ENCODE measurements around the gene ZFHX3. TPM values are rescaled to one million over a fixed set of nuclear protein-coding genes. Genes with fewer than 3 reads are reported as not detected.

ZFHX3 gene
- total RNA-seq, 6 experiments from 2014 or later, result 7.1 to 9.4 (median 7.7) TPM

DNA sequence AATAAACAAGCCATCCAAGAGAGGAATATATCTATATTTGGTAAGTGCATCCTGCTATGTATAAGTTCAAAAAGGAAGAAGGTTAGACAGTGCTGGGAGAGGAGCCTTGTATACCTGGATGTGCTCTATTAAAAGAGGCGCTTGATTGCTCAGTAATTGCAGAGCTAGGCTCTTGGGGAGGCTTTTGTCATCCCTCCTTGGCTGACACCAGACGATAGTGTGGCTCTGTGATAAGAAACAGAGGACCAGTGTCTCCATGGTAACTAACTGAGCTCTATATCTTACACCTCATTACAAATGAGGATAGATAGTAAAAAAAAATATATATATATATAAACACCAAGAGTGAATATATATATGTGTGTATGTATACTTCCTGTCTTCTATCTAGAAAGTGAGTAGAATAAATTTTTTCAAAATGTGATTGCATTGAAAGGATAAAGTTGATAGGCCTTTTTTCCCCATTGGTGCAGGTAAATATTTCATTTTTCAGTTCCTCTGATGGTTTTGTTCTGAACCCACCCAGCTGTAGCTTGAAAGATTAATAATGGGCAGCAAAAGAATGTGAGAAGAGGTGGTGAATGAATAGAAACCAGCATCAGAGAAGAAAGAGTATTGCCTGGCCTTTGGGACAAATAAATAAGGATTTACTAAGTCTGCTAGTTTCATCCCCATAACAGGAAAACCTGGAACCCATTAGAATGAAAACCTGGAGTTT is 303.7 kb downstream of the ZFHX3 start:
- no peaks in the 10 kb centered on the region for H3K4me1 ChIP-seq
- intact Hi-C loops (cut with DNase I), result no loop called here
- H3K27me3 ChIP-seq, result no peaks in the 10 kb centered on the region
- H3K27ac ChIP-seq, result no peak overlapping the region
- TF ChIP-seq POLR2A (IDR thresholded peaks at IDR 0.05) (no peak), CTCF (IDR thresholded peaks at IDR 0.05) (no peak)
- 83% methylated on average over 2 of the region's 2 CpGs for WGBS (ENCODE audit: insufficient coverage, low coverage, low lambda C conversion rate, missing lambda C conversion rate)
- DNase-seq (no peak), ATAC-seq (no peak)
- H3K36me3 ChIP-seq, result no peaks in the 10 kb centered on the region
- no peak overlapping the region for H3K4me3 ChIP-seq
- no peaks in the 10 kb centered on the region for H3K9me3 ChIP-seq

DNA sequence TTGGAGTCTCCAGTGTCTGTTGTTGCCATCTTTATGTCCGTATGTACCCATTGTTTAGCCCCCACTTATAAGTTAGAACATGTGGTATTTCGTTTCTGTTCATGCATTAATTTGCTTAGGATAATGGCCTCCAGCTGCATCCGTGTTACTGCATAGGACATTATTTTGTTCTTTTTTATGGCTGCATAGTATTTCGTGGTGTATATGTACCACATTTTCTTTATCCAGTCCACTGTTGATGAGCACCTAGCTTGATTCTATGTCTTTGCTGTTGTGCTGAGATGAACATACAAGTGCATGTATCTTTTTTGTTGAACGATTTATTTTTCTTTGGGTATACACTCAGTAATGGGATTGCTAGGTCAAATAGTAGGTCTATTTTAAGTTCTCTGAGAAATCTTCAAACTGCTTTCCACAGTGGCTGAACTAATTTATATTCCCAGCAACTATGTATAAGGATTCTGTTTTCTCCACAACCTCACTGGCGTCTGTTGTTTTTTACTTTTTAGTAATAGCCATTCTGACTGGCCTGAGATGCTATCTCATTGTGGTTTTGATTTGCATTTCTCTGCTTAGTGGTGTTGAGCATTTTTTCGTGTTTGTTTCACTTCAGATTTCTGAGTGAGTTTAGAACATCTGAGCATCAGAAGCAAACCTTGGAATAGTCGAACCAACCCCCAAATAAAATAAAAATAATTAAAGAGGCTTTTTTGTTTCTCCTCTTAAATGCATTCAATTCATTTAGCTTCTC is 304.7 kb downstream of the ZFHX3 start:
- Histone ChIP-seq H3K36me3 (no peaks in the 10 kb centered on the region), H3K4me3 (no peak overlapping the region), H3K4me1 (no peaks in the 10 kb centered on the region), H3K27me3 (no peaks in the 10 kb centered on the region), H3K9me3 (no peaks in the 10 kb centered on the region), H3K27ac (no peak overlapping the region)
- WGBS (ENCODE audit: insufficient coverage, low coverage, low lambda C conversion rate, missing lambda C conversion rate), result 83% methylated on average over 8 of the region's 8 CpGs
- no peak for DNase-seq
- intact Hi-C loops (cut with DNase I), result no loop called here
- no peak for TF ChIP-seq CTCF (IDR thresholded peaks at IDR 0.05)
- TF ChIP-seq POLR2A (IDR thresholded peaks at IDR 0.05), result no peak
- no peak for ATAC-seq

GRCh38 chr16:72740347-72740746 is 307.6 kb downstream of the ZFHX3 start:
- Histone ChIP-seq H3K27ac (no peak overlapping the region), H3K36me3 (no peaks in the 10 kb centered on the region), H3K27me3 (no peaks in the 10 kb centered on the region), H3K4me1 (no peaks in the 10 kb centered on the region), H3K4me3 (no peak overlapping the region), H3K9me3 (no peaks in the 10 kb centered on the region)
- DNase-seq (no peak), ATAC-seq (no peak)
- WGBS (ENCODE audit: insufficient coverage, low coverage, low lambda C conversion rate, missing lambda C conversion rate), result 69% methylated on average over 2 of the region's 2 CpGs
- TF ChIP-seq CTCF (IDR thresholded peaks at IDR 0.05) (no peak), POLR2A (IDR thresholded peaks at IDR 0.05) (no peak)
- intact Hi-C loops (cut with DNase I), result no loop called here

DNA sequence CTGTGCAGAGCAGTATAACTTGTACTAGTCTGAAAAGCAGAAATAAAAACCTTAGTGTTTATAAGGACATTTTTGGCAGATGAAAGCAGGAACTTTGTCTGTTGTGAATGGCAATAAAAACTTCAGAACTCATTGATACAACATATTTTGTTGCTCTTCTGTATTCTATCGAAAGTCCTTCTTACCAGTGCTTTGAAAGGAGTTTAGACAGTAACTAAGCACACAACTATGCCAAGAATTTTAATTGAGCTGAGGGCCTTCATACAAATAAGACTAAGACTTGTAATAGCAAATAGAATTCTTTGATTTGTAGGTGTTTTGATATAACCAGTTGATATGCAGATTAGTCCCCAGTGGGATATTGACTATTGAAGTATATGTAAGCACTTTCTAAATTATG is 308.4 kb downstream of the ZFHX3 start:
- no peaks in the 10 kb centered on the region for H3K4me1 ChIP-seq
- 64% methylated on average over 1 of the region's 1 CpG for WGBS (ENCODE audit: insufficient coverage, low coverage, low lambda C conversion rate, missing lambda C conversion rate)
- no peaks in the 10 kb centered on the region for H3K27me3 ChIP-seq
- H3K9me3 ChIP-seq, result no peaks in the 10 kb centered on the region
- H3K27ac ChIP-seq, result no peak overlapping the region
- no peak for DNase-seq
- no peak overlapping the region for H3K4me3 ChIP-seq
- TF ChIP-seq POLR2A (IDR thresholded peaks at IDR 0.05) (no peak), CTCF (IDR thresholded peaks at IDR 0.05) (no peak)
- ATAC-seq, result no peak
- H3K36me3 ChIP-seq, result no peaks in the 10 kb centered on the region
- intact Hi-C loops (cut with DNase I), result no loop called here

All from right lobe of liver (tissue), 6 donors.